CD14-positive monocyte (primary cell): ENCODE data around the gene NLK. TPM values are rescaled to one million over a fixed set of nuclear protein-coding genes. Genes with fewer than 3 reads are reported as not detected.

ENCODE experiments used
- DNase-seq, 3 donors: peaks; one replicate each; pipeline ENCODE4 v3.0.0-alpha.2; 2011 to 2022
- H2AFZ ChIP-seq: 2 replicates; pipeline ENCODE4 v1.6.0; 2012; ENCODE audit warnings: mild to moderate bottlenecking, low read depth, low read length, inconsistent platforms; ENCODE audit not compliant: insufficient read depth, poor library complexity, severe bottlenecking
- H3K27ac ChIP-seq, 2 donors: 1 replicate in 1 of 2; 2 replicates in 1 of 2; pipeline ENCODE4 v1.5.1; 2012 to 2013; ENCODE audit warnings: low read length in 2 of 2, control low read depth in 1 of 2, inconsistent platforms in 1 of 2, low read depth in 1 of 2, mild to moderate bottlenecking in 1 of 2
- H3K27me3 ChIP-seq, 2 donors: one replicate each; pipeline versions ENCODE4 v1.6.0 to v1.6.1; 2011 to 2013; ENCODE audit warnings: low read length in 2 of 2; ENCODE audit not compliant: control insufficient read depth in 2 of 2, insufficient read depth in 2 of 2
- H3K36me3 ChIP-seq, 2 donors: replicated peaks in 1 of 2; 1 replicate in 1 of 2; 2 replicates in 1 of 2; pipeline versions ENCODE4 v1.5.1 to v1.6.1; 2012 to 2013; ENCODE audit warnings: low read length in 2 of 2, control low read depth in 1 of 2, inconsistent platforms in 1 of 2, mild to moderate bottlenecking in 1 of 2; ENCODE audit not compliant: insufficient read depth in 2 of 2, control insufficient read depth in 1 of 2
- H3K4me1 ChIP-seq, 2 donors: 1 replicate in 1 of 2; 2 replicates in 1 of 2; pipeline versions ENCODE4 v1.5.1 to v1.6.1; 2012 to 2013; ENCODE audit warnings: low read length in 2 of 2, control low read depth in 1 of 2, inconsistent platforms in 1 of 2, mild to moderate bottlenecking in 1 of 2, moderate library complexity in 1 of 2; ENCODE audit not compliant: insufficient read depth in 2 of 2, control insufficient read depth in 1 of 2
- H3K4me2 ChIP-seq: replicated peaks from 2 replicates; pipeline ENCODE3; 2012; ENCODE audit warnings: low read length, moderate library complexity, mild to moderate bottlenecking; ENCODE audit not compliant: poor library complexity, severe bottlenecking; ENCODE audit errors: extremely low read depth
- H3K4me3 ChIP-seq, 3 experiments: fragments of 200-600 bp in 1 of 3; sonication (generic) in 1 of 3; replicated peaks in 1 of 3; 1 replicate in 2 of 3; 2 replicates in 1 of 3; pipeline ENCODE4 v1.5.1; 2011 to 2013; ENCODE audit warnings: low read length in 3 of 3, mild to moderate bottlenecking in 3 of 3, control low read depth in 2 of 3, low read depth in 2 of 3, inconsistent platforms in 1 of 3, moderate library complexity in 1 of 3
- H3K79me2 ChIP-seq: 2 replicates; pipeline ENCODE4 v1.6.0; 2012; ENCODE audit warnings: mild to moderate bottlenecking, control low read depth, inconsistent platforms, low read length, moderate library complexity; ENCODE audit not compliant: insufficient read depth
- H3K9ac ChIP-seq: 2 replicates; pipeline ENCODE4 v1.6.0; 2017; ENCODE audit warnings: low read length, mild to moderate bottlenecking; ENCODE audit not compliant: insufficient read depth, poor library complexity, severe bottlenecking
- H3K9me3 ChIP-seq, 2 donors: replicated peaks in 1 of 2; 1 replicate in 1 of 2; 2 replicates in 1 of 2; pipeline versions ENCODE4 v1.5.1 to v1.6.1; 2012 to 2013; ENCODE audit warnings: low read length in 2 of 2, control low read depth in 1 of 2; ENCODE audit not compliant: control insufficient read depth in 1 of 2, insufficient read depth in 1 of 2
- H4K20me1 ChIP-seq: 2 replicates; pipeline ENCODE4 v1.6.0; 2012; ENCODE audit warnings: mild to moderate bottlenecking, low read length, control low read depth, moderate library complexity; ENCODE audit not compliant: insufficient read depth
- H3K27ac Mint-ChIP-seq, 7 donors: one replicate each; pipeline ENCODE4 v1.8.0; 2020; ENCODE audit warnings: mild to moderate bottlenecking in 7 of 7, mixed read lengths in 7 of 7, moderate library complexity in 6 of 7, inconsistent platforms in 2 of 7
- H3K27me3 Mint-ChIP-seq, 3 donors: one replicate each; pipeline ENCODE4 v1.8.0; 2021 to 2022; ENCODE audit warnings: low read depth in 3 of 3, mild to moderate bottlenecking in 3 of 3, mixed read lengths in 3 of 3, moderate library complexity in 3 of 3, inconsistent platforms in 1 of 3
- H3K36me3 Mint-ChIP-seq, 2 donors: one replicate each; pipeline ENCODE4 v1.8.0; 2020; ENCODE audit warnings: mixed read lengths in 2 of 2, inconsistent platforms in 1 of 2, mild to moderate bottlenecking in 1 of 2
- H3K4me1 Mint-ChIP-seq: one replicate; pipeline ENCODE4 v1.8.0; 2020; ENCODE audit warnings: mild to moderate bottlenecking, mixed read lengths
- H3K4me3 Mint-ChIP-seq, 2 donors: one replicate each; pipeline ENCODE4 v1.8.0; 2020; ENCODE audit warnings: mild to moderate bottlenecking in 2 of 2, mixed read lengths in 2 of 2, moderate library complexity in 1 of 2
- H3K9me3 Mint-ChIP-seq, 7 donors: one replicate each; pipeline ENCODE4 v1.8.0; 2020 to 2022; ENCODE audit warnings: mixed read lengths in 7 of 7, mild to moderate bottlenecking in 6 of 7, moderate library complexity in 6 of 7, inconsistent platforms in 2 of 7
- CTCF ChIP-seq: fragments of 200-600 bp; IDR thresholded peaks from one replicate; pipeline ENCODE4 v1.8.0; 2022; ENCODE audit warnings: antibody characterized with exemption, mild to moderate bottlenecking
- WGBS: methylation state at CpG from one replicate; pipeline ENCODE4 v1.1.5; 2013; ENCODE audit warnings: missing lambda C conversion rate; ENCODE audit not compliant: insufficient coverage; 5-methylcytosine and 5-hydroxymethylcytosine counted together
- intact Hi-C, 2 donors: fragments of 100-400 bp; cut with micrococcal nuclease; formaldehyde crosslinking; loops; one replicate each; pipeline versions ENCODE4 v1.15.0 to v1.15.1; 2023
- polyA plus RNA-seq, 3 donors: library from polyadenylated mRNA; depleted of rRNA in 1 of 3; unstranded in 2 of 3; stranded (reverse) in 1 of 3; fragments of 300-500 nt in 2 of 3; fragments of >200 nt in 1 of 3; fragmentation: Illumina TruSeq in 2 of 3; gene quantifications; 1 replicate in 2 of 3; 2 replicates in 1 of 3; pipeline ENCODE4 v1.2.3, GENCODE V29; 2012 to 2021

NLK gene
- polyA plus RNA-seq, 3 donors, result 1.7 to 6.5 (median 2.0) TPM

- H3K79me2 ChIP-seq, result no peaks in the 10 kb centered on the region
- intact Hi-C loops, result no loop called here
- Mint-ChIP-seq H3K9me3 (peaks cover 0 to 4% (median 0%) of the 10 kb centered on the region in 7 donors), H3K4me1 (no peaks in the 10 kb centered on the region), H3K4me3 (no peak overlapping the region), H3K36me3 (no peaks in the 10 kb centered on the region), H3K27me3 (peaks cover 2 to 10% (median 9%) of the 10 kb centered on the region in 3 donors), H3K27ac (no peak overlapping the region)
- no peak for DNase-seq
- H3K4me2 ChIP-seq, result no peak overlapping the region
- no peaks in the 10 kb centered on the region for H3K9me3 ChIP-seq
- no peak for TF ChIP-seq CTCF
- no peaks in the 10 kb centered on the region for H4K20me1 ChIP-seq
- no peak overlapping the region for H3K4me3 ChIP-seq
- H2AFZ ChIP-seq, result no peak overlapping the region
- H3K4me1 ChIP-seq, result no peaks in the 10 kb centered on the region
- H3K36me3 ChIP-seq, result no peaks in the 10 kb centered on the region
- H3K27me3 ChIP-seq, result no peaks in the 10 kb centered on the region
- H3K9ac ChIP-seq, result no peak overlapping the region
- no peak overlapping the region for H3K27ac ChIP-seq
- 77% methylated on average over 4 of the region's 4 CpGs for WGBS
Measured at GRCh38 chr17:28018439-28019070, 23.9 kb upstream of the NLK start.

- DNase-seq, result no peak
- no peaks in the 10 kb centered on the region for H3K36me3 ChIP-seq
- H4K20me1 ChIP-seq, result no peaks in the 10 kb centered on the region
- intact Hi-C loops, result loop anchor here in 1 of 2 donors (10.0 kb wide), 1 partner anchor 56 kb away; no protein-coding TSS in a partner anchor
- no peak overlapping the region for H3K4me3 ChIP-seq
- no CpG with 5 or more reads among the region's 1 CpG for WGBS
- H3K4me1 ChIP-seq, result no peaks in the 10 kb centered on the region
- H3K27me3 Mint-ChIP-seq, result peaks cover 2 to 10% (median 9%) of the 10 kb centered on the region in 3 donors
- H2AFZ ChIP-seq, result no peak overlapping the region
- H3K79me2 ChIP-seq, result no peaks in the 10 kb centered on the region
- no peaks in the 10 kb centered on the region for H3K27me3 ChIP-seq
- peaks cover 0 to 2% (median 0%) of the 10 kb centered on the region in 7 donors for H3K9me3 Mint-ChIP-seq
- no peaks in the 10 kb centered on the region for H3K36me3 Mint-ChIP-seq
- H3K4me1 Mint-ChIP-seq, result no peaks in the 10 kb centered on the region
- no peak for TF ChIP-seq CTCF
- H3K27ac ChIP-seq, result no peak overlapping the region
- H3K4me2 ChIP-seq, result no peak overlapping the region
- no peaks in the 10 kb centered on the region for H3K9me3 ChIP-seq
- no peak overlapping the region for H3K27ac Mint-ChIP-seq
- H3K9ac ChIP-seq, result no peak overlapping the region
- H3K4me3 Mint-ChIP-seq, result no peak overlapping the region
Measured at GRCh38 chr17:28020515-28020914, 22.0 kb upstream of the NLK start.
